Stimulated activated memory B cell treated with anti-CD40 and anti-IgM and Interleukin-4, amounts not matched to agents 10 μg/mL and 1 μg/mL and 100 μg/mL, for 72 hours (primary cell): Measurements from ENCODE around the gene UBL4A.

Experiments
- ATAC-seq: fragments of 150-1000 bp; cut with Tn5 transposase; 2 replicates; pipeline ENCODE4 v1.10.0; 2021
- H3K27ac Mint-ChIP-seq: one replicate; pipeline ENCODE4 v1.8.0; 2022; ENCODE audit warnings: mild to moderate bottlenecking, mixed read lengths
- H3K27me3 Mint-ChIP-seq: one replicate; pipeline ENCODE4 v1.8.0; 2022; ENCODE audit warnings: mixed read lengths
- H3K36me3 Mint-ChIP-seq: one replicate; pipeline ENCODE4 v1.8.0; 2022; ENCODE audit warnings: mixed read lengths
- H3K4me1 Mint-ChIP-seq: one replicate; pipeline ENCODE4 v1.8.0; 2022; ENCODE audit warnings: mixed read lengths
- H3K4me3 Mint-ChIP-seq: one replicate; pipeline ENCODE4 v1.8.0; 2022; ENCODE audit warnings: mild to moderate bottlenecking, moderate library complexity, mixed read lengths
- H3K9me3 Mint-ChIP-seq: one replicate; pipeline ENCODE4 v1.8.0; 2022; ENCODE audit warnings: mixed read lengths

UBL4A gene

GRCh38 chrX:154434394-154435168, 51.8 kb downstream of the UBL4A start:
- Mint-ChIP-seq H3K9me3 (no peaks in the 10 kb centered on the region), H3K4me3 (no peak overlapping the region), H3K27ac (no peak overlapping the region), H3K27me3 (no peaks in the 10 kb centered on the region), H3K36me3 (peaks cover 24% of the 10 kb centered on the region), H3K4me1 (peaks cover 38% of the 10 kb centered on the region)
- ATAC-seq: no peak
